HG02884 (cell line): ENCODE measurements around the gene FBXO5.

ENCODE experiments used
- ATAC-seq: cut with Tn5 transposase; IDR thresholded peaks from one replicate; pipeline ENCODE4 v1.9.1; 2021; ENCODE audit warnings: mild to moderate bottlenecking, moderate library complexity; ENCODE audit not compliant: unreplicated experiment

The FBXO5 gene

DNA sequence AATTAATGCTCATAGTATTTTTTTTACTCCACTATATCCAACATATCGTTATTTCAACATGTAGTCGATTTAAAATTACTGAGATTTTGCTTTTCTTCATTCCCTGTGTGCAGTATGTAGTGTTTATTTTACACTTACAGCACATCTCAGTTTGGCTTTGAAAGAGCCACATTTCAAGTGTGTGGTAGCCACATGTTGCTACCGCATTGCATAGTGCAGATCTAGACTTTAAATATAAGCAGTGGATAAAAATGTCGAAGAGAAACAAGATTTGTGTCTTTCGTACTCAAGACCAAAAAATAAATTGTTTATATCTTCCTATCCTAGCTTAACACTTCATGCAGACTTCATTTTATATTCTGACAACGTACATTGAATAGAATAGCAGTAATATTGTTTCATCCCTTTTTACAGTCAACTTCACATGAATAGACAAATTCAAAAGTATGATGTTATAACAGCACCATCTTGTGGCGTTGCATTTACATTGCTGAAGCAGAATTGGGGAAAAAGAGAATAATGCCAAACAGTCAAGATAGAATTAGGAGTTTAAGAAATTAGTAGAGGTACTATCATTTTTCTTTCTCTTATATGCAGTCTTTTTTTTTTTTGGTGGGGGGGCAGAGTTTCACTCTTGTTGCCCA lies 29.9 kb downstream of the FBXO5 start:
- no peak for ATAC-seq

DNA sequence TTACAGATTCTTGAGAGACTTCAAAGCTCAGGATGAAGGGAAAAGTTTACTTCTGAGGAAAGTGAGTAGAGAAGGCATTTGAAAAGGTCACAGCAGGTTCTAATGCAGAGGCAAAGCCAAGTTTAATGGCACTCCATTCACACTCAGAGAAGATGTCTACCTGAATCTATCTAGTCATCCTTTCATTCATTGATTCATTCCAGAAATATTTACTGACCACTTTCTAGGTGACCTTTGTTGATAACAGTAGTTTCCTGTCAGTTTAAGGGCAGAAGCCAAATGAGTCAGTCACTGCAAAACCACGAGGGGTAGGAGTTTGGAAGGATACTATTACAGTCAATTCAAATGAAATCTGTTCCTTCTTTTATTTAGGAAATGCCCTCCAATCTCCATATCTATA lies 30.8 kb downstream of the FBXO5 start:
- ATAC-seq: no peak

DNA sequence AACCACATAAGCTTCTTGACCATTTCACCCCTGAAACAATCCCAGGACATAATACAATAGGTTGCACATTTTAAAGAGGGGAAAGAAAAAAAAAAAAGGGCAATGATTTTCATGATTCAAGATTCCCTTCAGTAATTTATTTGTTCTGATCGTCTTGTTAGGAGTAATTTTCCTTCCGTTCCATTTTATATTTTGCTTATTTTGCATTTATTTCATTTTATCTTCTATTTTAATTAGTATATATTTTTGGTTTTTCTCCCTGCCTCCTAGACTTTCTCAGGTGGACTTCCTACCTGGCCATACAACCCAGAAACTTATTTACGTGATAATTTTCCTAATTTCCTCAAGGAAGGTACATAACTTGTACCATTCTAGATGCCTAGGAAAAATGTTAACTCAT lies 32.6 kb downstream of the FBXO5 start:
- no peak for ATAC-seq

DNA sequence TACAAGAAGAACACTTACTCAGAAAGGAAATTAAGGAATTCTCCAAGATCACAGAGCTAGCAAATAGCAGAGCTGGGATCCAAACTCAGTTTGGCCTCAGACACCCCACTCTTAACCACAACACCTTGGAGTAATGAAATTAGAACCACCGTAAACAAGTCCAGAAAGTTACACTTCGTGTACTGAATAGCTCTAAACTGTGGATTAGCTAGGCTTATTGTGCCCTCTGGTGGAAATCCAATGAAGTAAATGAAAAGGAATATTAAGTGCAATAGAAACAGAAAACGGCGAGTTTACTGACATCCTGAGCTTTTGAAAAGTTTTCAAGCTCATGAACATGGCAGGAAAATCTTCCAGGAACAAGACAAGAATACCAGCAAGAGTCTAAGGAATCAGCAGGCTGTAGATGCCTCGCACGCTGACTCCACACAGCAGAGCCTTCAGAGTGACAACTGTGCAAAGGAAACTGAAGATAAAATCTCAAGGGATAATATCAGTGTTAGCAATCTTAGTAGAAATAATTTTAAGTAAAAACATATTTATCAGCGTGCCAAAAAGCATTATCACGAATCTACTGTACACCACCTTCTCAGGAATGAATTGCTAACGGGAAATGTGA lies 34.6 kb downstream of the FBXO5 start:
- peak; percentile 83 for ATAC-seq

DNA sequence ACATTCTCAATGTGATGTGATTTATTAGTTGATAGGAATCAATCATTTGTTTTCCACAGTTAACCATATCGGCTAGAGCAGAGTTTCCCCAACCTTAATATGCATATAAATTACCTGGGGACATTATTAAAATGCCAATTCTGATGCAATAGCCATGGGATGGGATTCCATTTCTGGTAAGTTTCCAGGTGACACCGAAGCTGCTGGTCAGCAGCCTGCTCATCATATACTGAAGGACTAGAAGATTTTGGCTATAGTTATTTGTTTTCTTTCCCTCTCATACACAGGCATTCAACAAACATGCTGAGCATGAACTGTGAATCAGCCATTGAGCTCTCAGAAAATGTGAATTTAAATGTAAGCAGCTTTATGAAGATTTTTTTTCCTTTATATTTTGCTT lies 35.8 kb downstream of the FBXO5 start:
- no peak for ATAC-seq

DNA sequence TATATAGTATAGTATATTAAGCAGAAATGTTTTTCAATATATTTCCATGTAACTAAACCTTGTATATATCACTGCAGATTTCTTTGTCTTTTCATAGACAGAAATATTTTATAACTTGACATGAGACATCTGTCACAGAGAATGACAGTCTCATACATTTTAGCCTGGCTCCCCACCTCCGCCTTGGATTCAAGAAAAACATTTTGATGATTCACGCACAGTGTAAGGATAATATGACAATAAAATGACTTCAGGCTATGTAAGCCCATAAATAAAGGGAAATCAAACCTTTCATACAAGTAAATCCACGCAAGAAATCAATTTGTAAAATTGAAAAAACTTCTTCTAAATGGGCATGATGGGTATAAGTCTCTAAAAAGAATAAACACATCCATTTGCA lies 36.4 kb downstream of the FBXO5 start:
- ATAC-seq: no peak

DNA sequence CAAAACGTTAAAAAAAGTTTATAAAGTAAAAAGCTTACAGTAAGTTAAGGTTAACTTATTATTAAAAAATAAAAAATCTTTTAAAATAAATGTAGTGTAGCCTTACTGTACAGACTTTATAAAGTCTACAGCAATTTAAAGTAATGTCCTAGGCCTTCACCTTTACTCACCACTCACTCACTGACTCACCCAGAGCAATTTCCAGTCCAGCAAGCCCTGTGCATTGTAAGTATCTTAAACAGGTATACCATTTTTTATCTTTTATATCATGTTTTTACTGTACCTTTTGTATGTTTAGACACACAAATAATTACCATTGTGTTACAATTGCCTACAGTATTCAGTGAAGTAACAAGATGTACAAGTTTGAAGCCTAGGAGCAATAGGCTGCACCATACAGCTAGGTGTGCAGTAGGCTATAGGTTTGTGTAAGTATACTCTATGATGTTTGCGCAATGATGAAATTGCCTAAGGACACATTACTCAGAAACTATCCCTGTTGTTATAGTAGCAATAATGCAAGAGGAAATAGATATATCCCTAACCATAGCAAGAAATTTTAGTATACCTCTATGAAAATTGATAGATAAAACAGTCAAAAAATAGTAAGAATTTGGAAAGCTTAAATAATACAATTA lies 39.5 kb downstream of the FBXO5 start:
- ATAC-seq: no peak

DNA sequence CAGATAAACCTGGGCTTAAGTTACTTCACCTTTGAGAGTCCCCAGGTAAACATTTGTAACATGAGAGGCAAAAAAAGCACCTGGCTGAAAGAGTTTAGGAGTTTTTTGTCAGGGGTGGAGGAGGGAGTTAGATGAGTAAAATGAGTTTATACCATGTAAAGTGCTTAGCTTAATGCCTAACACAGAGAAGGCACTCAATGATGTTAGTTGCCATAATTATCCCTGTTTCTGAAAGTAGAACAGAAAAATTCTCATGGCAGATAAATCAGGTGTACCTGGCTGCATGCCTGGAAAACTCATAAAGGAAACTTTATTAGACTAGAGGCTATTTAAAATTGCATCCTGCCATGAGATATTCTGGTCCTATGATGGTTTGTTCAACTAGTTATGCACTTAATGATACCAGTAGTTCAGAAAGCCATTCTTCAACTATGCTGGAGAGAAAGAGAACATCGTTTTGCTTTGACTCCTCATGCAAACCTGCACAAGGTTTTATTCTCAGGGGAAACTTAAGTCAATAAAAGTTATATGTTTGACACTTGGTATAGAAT lies 40.4 kb downstream of the FBXO5 start:
- ATAC-seq: no peak

DNA sequence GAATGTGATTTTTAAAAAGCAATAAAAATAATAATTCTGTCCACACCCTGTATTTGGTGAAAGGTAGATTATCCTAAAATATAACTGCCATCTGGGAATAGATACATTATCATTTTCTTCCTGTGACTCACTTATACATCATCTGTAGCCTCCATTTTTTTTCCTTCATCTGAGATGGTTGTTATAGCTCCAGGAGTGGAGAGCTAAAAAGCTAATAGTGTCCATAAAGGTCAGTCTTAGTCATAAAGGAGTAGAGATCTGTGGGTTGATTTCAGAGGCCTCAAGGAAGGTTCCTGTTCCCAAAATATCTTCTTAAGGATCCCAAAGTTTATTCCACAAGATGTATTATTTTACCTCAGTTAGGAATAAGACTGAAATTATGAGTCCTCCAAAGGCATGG lies 41.1 kb downstream of the FBXO5 start:
- ATAC-seq: no peak

DNA sequence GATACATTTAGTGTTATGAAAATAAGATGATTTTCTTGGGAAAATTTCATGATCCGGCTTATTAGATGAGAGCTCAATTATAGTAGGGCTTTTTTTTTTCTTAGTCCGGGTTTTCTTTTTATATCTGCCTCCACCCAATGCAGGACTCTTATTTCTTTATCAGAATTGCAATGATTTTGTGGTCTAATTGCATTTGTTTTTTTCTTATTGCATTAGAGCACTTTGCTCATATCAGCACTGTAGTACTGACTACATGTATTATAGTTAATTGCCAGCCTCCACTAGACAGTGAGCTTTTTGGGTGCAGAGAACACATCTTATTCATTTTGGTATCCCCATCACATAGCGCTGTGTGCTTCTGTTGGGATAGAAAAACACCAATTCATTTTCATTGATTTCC lies 50.0 kb downstream of the FBXO5 start:
- ATAC-seq: no peak

DNA sequence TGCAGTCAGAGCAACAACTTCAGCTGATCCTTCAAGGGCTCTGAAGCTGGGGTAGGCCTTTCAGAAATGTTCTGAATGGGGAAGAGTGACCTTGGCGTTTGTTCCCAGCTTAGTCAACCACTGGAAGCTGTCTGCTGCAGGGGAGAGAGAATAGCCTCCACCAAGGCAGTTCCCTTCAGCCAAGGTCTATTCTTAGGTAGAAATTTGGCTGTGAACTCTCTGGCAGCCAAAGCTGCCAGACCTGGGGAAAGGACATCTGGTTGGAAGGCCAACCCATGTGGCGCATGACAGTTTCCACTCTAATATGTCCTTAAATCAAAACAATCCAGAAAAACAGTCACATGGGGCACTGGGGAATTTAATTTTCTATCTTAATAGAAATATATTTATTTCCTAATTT lies 60.1 kb downstream of the FBXO5 start:
- no peak for ATAC-seq
